Prostate gland (tissue), 2 donors: ENCODE measurements around the gene CTIF.

Experiments used
- CTCF ChIP-seq, 4 experiments: fragments of 200-600 bp in 2 of 4; fragments of 450-650 bp in 2 of 4; sonication (generic) in 2 of 4; IDR thresholded peaks; 1 replicate in 3 of 4; 2 replicates in 1 of 4; pipeline ENCODE4 v1.5.1; 2016 to 2019; ENCODE audit warnings: antibody characterized with exemption in 4 of 4, mild to moderate bottlenecking in 2 of 4, moderate library complexity in 2 of 4
- POLR2AphosphoS5 ChIP-seq: sonication (generic); formaldehyde crosslinking; IDR thresholded peaks from one replicate; pipeline ENCODE4 v1.6.1; 2017; ENCODE audit warnings: antibody characterized with exemption

- no peak for TF ChIP-seq CTCF (IDR thresholded peaks at IDR 0.05)
- TF ChIP-seq POLR2AphosphoS5: no peak
Observed at GRCh38 chr18:48609114-48609513, 70.3 kb downstream of the CTIF start.
